A673 (cell line): ENCODE results near the gene THSD4. TPM values are rescaled to one million over a fixed set of nuclear protein-coding genes. Genes with fewer than 3 reads are reported as not detected.

ENCODE experiments used
- BruUV-seq: library from RNA; stranded (reverse); fragments of 400-500 nt; replicated peaks from 2 replicates; lab custom pipeline; 2021; lab: Mats Ljungman, UMichigan
- CTCF ChIA-PET: fragments of 300-600 bp; sonication (Branson Sonifier 250); formaldehyde crosslinking; loops from one replicate; lab custom pipeline; 2022; ENCODE audit warnings: antibody characterized with exemption; lab: Charles Lee
- POLR2A ChIA-PET: fragments of 300-600 bp; sonication (Branson Sonifier 250); formaldehyde crosslinking; loops from one replicate; lab custom pipeline; 2022; ENCODE audit warnings: antibody characterized with exemption; ENCODE audit not compliant: low non-redundant PET; lab: Charles Lee
- DNase-seq: peaks from one replicate; pipeline ENCODE4 v3.0.0-alpha.2; 2015; ENCODE audit warnings: low spot score
- H3K27ac ChIP-seq: fragments of 200-600 bp; sonication (generic); 2 replicates; pipeline ENCODE4 v1.5.1; 2016; ENCODE audit warnings: mixed run types, low read depth, mild to moderate bottlenecking, mixed read lengths, antibody characterized with exemption, low read length; ENCODE audit not compliant: poor library complexity, severe bottlenecking
- H3K27me3 ChIP-seq: fragments of 200-600 bp; sonication (generic); replicated peaks from 2 replicates; pipeline ENCODE4 v1.6.1; 2017; ENCODE audit warnings: mixed run types, low read depth, mild to moderate bottlenecking, mixed read lengths, antibody characterized with exemption, low read length; ENCODE audit not compliant: insufficient read depth, poor library complexity
- H3K36me3 ChIP-seq: fragments of 200-600 bp; sonication (generic); 2 replicates; pipeline ENCODE4 v1.6.1; 2016; ENCODE audit warnings: mixed run types, mild to moderate bottlenecking, mixed read lengths, antibody characterized with exemption, low read length; ENCODE audit not compliant: insufficient read depth, poor library complexity, severe bottlenecking
- H3K4me1 ChIP-seq: fragments of 200-600 bp; sonication (generic); 2 replicates; pipeline ENCODE4 v1.6.1; 2017; ENCODE audit warnings: mixed run types, mild to moderate bottlenecking, mixed read lengths, antibody characterized with exemption, low read length; ENCODE audit not compliant: insufficient read depth, poor library complexity, severe bottlenecking
- H3K4me3 ChIP-seq: fragments of 200-600 bp; sonication (generic); 2 replicates; pipeline ENCODE4 v1.5.1; 2016; ENCODE audit warnings: low read depth, mixed run types, mild to moderate bottlenecking, mixed read lengths, low read length; ENCODE audit not compliant: poor library complexity, severe bottlenecking
- H3K9me3 ChIP-seq: fragments of 200-600 bp; sonication (generic); 2 replicates; pipeline ENCODE4 v1.6.1; 2016; ENCODE audit warnings: mixed run types, low read depth, mild to moderate bottlenecking, mixed read lengths, antibody characterized with exemption, low read length; ENCODE audit not compliant: poor library complexity, severe bottlenecking
- EZH2 ChIP-seq: fragments of 200-600 bp; sonication (generic); IDR thresholded peaks from 2 replicates; pipeline ENCODE4 v1.6.1; 2017; ENCODE audit warnings: borderline replicate concordance, low read depth, mild to moderate bottlenecking, mixed read lengths, antibody characterized with exemption, low read length; ENCODE audit not compliant: poor library complexity, severe bottlenecking
- intact Hi-C: fragments of 100-400 bp; cut with micrococcal nuclease; formaldehyde crosslinking; loops from one replicate; pipeline ENCODE4 v1.10.0; 2022; ENCODE audit not compliant: unreplicated experiment
- total RNA-seq: library from RNA; stranded (reverse); gene quantifications from 2 replicates; pipeline ENCODE4 v1.2.3, GENCODE V29; 2021
- TF ChIP-seq, protein P1 (sequence below): fragments of 300-800, 200-600 bp; sonication (generic); conservative IDR thresholded peaks from 2 replicates; pipeline ENCODE4 v1.5.1; 2017; ENCODE audit warnings: low read depth, mild to moderate bottlenecking, antibody characterized with exemption, low read length, moderate library complexity, mixed read lengths

The THSD4 gene
- total RNA-seq, 1 experiment from 2014 or later = 2.4 TPM

DNA sequence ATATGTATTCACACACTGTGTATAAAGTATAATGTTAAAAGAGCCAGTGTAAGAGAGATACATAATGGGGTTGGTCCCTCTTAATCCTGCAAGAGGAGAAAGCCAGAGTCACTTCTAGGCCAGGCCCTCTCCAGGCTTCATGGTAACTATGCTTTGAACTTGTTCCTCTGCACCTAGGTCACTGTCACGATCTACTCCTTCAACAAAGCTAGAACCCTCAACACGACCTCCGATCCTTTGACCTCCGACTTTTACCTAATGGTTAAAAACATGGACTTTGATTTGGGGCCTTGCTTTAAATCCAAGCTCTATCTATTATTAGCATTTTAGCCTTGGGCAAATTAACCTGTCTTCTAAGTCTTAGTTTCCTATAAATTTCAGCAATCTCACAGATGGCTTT lies 541.2 kb downstream of the THSD4 start:
- no peak overlapping the region for H3K27ac ChIP-seq
- BruUV-seq = no TSS peak
- H3K27me3 ChIP-seq = peaks cover 28% of the 10 kb centered on the region
- TF ChIP-seq EZH2 = no peak
- TF ChIP-seq, protein P1, sequence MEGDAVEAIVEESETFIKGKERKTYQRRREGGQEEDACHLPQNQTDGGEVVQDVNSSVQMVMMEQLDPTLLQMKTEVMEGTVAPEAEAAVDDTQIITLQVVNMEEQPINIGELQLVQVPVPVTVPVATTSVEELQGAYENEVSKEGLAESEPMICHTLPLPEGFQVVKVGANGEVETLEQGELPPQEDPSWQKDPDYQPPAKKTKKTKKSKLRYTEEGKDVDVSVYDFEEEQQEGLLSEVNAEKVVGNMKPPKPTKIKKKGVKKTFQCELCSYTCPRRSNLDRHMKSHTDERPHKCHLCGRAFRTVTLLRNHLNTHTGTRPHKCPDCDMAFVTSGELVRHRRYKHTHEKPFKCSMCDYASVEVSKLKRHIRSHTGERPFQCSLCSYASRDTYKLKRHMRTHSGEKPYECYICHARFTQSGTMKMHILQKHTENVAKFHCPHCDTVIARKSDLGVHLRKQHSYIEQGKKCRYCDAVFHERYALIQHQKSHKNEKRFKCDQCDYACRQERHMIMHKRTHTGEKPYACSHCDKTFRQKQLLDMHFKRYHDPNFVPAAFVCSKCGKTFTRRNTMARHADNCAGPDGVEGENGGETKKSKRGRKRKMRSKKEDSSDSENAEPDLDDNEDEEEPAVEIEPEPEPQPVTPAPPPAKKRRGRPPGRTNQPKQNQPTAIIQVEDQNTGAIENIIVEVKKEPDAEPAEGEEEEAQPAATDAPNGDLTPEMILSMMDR = no peak
- no peak overlapping the region for H3K4me3 ChIP-seq
- no peaks in the 10 kb centered on the region for H3K36me3 ChIP-seq
- intact Hi-C loops = no loop called here
- H3K9me3 ChIP-seq = no peaks in the 10 kb centered on the region
- POLR2A ChIA-PET = interaction anchor here (0.6 kb wide), 1 partner anchor 434 kb away, joined by 4 read pairs; no protein-coding TSS in a partner anchor
- CTCF ChIA-PET = no interaction called here
- no peaks in the 10 kb centered on the region for H3K4me1 ChIP-seq
- no peak for DNase-seq

DNA sequence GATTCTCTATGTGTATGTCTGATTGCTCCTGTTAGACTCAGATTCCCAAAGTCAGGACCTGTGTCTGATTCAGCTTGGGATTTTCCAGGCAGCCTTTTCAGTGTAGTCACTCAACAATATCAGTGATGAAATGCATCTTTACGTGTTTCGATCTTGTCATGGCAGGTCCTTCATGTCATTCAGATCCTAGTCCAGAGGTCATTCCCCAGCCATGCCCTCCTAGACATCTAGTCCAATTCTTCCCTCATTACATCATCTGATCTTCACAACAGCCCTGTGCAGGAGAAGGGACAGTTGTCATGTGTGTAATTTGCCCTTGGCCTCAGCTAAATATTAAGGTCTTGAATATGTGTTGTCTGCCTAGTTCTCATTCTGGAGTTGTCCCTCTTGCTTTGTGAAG lies 541.9 kb downstream of the THSD4 start:
- CTCF ChIA-PET = no interaction called here
- TF ChIP-seq, protein P1 = no peak
- no peak for TF ChIP-seq EZH2

DNA sequence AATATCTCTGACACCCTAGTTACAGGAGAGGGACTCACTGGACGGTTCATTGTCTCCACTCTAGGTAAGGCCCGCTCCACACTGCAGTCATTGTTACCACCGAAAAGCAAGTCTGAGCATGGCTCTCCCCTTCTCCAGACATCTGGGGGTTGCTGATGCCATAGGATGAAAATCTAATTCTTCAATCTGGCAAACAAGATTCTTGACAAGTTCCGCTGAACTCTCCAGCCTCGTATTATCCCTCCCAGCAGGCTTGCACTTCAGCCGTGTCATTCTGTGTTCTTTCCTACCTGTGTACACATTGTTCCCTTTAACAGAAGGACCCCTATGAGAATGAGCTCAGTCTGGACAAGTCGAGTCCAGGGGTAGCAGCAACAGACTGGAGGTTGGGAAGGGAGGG lies 542.8 kb downstream of the THSD4 start:
- no peak overlapping the region for H3K27ac ChIP-seq
- peaks cover 20% of the 10 kb centered on the region for H3K27me3 ChIP-seq
- DNase-seq = no peak
- TF ChIP-seq, protein P1 = no peak
- TF ChIP-seq EZH2 = no peak
- H3K9me3 ChIP-seq = no peaks in the 10 kb centered on the region
- intact Hi-C loops = no loop called here
- no peaks in the 10 kb centered on the region for H3K36me3 ChIP-seq
- CTCF ChIA-PET = no interaction called here
- no TSS peak for BruUV-seq
- POLR2A ChIA-PET = no interaction called here
- H3K4me1 ChIP-seq = no peaks in the 10 kb centered on the region
- H3K4me3 ChIP-seq = no peak overlapping the region

More for the DNA sequence above, 541.9 kb downstream of the THSD4 start:
- H3K27me3 ChIP-seq = peaks cover 27% of the 10 kb centered on the region
- POLR2A ChIA-PET = interaction anchor here (0.6 kb wide), 1 partner anchor 434 kb away, joined by 4 read pairs; no protein-coding TSS in a partner anchor
- no peak overlapping the region for H3K4me3 ChIP-seq
- H3K4me1 ChIP-seq = no peaks in the 10 kb centered on the region
- H3K27ac ChIP-seq = no peak overlapping the region
- no peaks in the 10 kb centered on the region for H3K9me3 ChIP-seq
- BruUV-seq = no TSS peak
- H3K36me3 ChIP-seq = no peaks in the 10 kb centered on the region
- DNase-seq = no peak
- intact Hi-C loops = no loop called here
